ENCODE results near the gene IL32.
A peak's percentile ranks its signal among the peaks of the same experiment; 100 is the strongest.
"Not testable (repeated sequence)": the region's sequence is repeated elsewhere in the genome, so short reads cannot be mapped to it uniquely, and the experiment has no call there.

IL32 gene

DNA sequence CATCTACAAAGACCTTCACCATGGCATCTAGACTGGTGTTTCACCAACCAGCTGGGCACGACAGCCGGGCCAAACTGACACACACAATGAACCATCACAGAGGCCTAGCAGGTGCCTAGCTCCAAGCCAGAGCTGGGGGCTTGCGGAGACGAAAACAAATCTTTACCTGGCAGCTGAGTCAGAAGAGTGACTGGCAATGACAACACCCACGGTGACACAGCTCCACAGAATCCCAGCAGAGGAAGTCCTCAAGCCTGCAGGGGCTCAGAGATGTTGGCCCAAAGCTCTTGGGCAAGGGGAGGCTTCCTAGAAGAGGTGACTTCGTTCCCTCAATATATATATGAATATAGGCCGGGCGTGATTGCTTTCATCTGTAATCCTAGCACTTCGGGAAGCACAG, 13.9 kb upstream of the IL32 start:
- peak; percentile 20 for DNase-seq (ENCODE audit: low spot score)

GRCh38 chr16:3052571-3053329, 12.7 kb upstream of the IL32 start:
- not testable (repeated sequence) for DNase-seq (ENCODE audit: low spot score)

DNA sequence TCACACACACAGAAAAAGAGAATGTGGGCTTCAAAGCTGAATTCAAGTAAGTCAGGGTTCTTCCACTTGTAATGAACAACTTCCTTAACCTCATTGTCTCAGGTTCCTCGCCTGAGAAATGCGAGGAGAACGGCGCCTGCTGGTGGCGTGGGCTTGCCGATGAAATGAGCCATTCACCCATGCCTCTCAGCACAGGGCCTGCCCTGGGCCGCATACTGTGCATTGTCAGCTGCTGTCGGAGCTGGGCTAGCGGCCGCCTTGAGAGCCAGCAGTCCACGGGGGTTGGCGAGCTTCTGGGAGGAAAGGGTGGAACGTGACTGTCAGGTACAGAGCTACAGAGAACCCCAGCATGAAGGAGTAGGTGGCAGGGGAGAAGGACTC, 12.1 kb upstream of the IL32 start:
- not testable (repeated sequence) for DNase-seq (ENCODE audit: low spot score)

- DNase-seq (ENCODE audit: low spot score) = no peak
Observed at GRCh38 chr16:3054965-3055733, 10.3 kb upstream of the IL32 start.

DNA sequence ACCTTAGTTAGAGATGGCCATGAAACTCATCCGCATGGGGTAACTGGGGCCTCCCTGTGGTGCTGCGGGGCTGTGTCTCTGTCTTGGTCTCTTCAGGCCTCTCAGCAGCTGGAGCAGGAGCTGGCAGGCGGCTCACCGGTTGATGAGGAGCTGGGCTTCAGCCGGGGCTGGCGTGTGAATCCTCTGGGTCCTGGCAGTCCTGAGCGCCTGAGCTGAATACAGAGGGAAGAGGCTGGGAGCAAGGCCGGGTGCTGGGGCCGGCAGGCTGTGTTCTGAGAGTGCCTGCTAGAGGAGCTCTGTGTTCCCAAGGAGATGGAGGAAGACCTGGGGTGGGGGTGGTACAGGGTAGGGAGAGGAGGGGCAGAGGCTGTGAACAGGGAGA, 9.7 kb upstream of the IL32 start:
- not testable (repeated sequence) for DNase-seq (ENCODE audit: low spot score)

GRCh38 chr16:3056336-3057180, 8.9 kb upstream of the IL32 start:
- no peak for DNase-seq (ENCODE audit: low spot score)

DNA sequence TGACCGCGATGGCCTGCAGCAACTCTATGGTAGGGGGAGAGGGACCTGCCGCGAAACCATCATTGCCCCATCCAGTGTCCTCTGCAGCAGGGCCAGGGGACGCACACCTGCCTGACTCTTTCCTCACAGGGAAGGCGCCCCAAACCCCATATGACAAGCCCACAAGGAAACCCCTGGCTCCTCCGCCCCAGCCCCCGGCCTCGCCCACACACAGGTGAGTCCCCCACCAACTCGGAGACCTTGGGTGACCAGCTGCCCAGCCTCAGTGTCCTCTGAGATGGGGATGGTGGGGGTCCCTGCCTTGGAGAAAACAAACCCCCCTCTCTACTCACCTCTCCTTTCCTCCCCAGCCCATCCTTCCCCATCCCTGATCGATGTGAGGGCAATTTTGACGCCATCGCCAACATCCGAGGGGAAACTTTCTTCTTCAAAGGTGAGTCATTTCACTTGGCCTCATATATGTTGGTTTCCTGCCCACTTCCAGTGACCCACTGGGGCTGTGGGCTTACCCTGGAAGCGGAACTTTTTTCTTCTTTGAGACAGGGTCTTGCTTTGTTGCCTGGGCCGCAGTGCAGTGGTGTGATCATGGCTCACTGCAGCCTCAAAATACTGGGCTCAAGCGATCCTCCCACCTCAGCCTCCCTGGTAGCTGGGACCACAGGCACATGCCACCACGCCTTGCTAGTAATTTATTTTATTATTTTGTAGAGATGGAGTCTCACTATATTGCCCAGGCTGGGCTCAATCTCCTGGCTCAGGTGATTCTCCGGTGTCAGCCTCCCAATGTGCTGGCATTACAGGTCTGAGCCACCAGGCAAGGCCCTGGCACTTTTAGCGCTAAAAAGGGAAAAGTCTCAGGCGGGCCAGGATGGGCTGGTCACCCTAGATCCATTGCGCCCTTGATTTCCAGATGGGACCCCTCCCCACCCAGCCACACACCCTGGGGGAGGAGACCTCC, 8.0 kb upstream of the IL32 start:
- DNase-seq (ENCODE audit: low spot score) = no peak

DNA sequence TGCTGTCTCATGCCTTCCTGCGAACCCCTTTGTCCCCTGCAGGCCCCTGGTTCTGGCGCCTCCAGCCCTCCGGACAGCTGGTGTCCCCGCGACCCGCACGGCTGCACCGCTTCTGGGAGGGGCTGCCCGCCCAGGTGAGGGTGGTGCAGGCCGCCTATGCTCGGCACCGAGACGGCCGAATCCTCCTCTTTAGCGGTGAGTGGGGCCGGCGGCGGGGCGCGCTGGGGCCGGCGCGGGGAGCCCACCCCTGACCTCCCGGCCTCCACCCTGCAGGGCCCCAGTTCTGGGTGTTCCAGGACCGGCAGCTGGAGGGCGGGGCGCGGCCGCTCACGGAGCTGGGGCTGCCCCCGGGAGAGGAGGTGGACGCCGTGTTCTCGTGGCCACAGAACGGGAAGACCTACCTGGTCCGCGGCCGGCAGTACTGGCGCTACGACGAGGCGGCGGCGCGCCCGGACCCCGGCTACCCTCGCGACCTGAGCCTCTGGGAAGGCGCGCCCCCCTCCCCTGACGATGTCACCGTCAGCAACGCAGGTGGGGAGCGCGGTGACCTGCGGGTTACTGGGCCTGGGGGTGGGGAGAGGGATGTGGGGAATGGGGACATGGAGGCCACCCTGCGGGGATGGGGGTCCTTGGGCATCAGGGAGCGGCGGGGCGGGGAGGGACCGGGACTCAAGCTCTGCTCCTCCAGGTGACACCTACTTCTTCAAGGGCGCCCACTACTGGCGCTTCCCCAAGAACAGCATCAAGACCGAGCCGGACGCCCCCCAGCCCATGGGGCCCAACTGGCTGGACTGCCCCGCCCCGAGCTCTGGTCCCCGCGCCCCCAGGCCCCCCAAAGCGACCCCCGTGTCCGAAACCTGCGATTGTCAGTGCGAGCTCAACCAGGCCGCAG, 7.1 kb upstream of the IL32 start:
- DNase-seq (ENCODE audit: low spot score) = peak; percentile 60

- peak; percentile 95 for DNase-seq (ENCODE audit: low spot score)
Observed at GRCh38 chr16:3059041-3059722, 6.3 kb upstream of the IL32 start.

DNA sequence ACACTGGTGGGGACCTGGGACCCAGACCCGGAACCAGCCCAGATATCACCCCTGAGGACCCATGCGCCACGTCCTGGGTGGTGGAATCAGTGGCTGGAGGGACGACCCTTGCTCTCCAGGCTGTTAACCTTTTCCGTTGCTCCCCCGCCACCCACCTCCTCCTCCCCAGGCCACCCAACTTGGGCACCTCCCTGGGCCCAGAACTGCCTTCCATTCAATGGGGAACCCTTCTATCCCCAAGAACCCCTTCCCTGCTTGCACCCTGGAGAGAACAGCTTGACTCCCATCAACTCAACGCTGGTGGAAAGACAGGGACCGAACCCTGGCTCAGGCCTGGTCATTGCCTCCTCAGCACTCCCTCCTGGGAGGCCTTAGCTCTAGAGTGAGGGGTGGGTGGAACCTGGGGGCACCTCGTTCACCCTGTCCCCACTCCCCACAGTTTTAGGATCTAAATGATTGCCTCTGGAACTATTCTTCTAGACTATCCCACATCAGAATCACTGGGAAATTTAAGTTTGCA, 5.7 kb upstream of the IL32 start:
- DNase-seq (ENCODE audit: low spot score) = no peak

GRCh38 chr16:3060339-3061127, 4.9 kb upstream of the IL32 start:
- DNase-seq (ENCODE audit: low spot score) = no peak

GRCh38 chr16:3062553-3062952, 2.9 kb upstream of the IL32 start:
- DNase-seq (ENCODE audit: low spot score) = no peak

DNA sequence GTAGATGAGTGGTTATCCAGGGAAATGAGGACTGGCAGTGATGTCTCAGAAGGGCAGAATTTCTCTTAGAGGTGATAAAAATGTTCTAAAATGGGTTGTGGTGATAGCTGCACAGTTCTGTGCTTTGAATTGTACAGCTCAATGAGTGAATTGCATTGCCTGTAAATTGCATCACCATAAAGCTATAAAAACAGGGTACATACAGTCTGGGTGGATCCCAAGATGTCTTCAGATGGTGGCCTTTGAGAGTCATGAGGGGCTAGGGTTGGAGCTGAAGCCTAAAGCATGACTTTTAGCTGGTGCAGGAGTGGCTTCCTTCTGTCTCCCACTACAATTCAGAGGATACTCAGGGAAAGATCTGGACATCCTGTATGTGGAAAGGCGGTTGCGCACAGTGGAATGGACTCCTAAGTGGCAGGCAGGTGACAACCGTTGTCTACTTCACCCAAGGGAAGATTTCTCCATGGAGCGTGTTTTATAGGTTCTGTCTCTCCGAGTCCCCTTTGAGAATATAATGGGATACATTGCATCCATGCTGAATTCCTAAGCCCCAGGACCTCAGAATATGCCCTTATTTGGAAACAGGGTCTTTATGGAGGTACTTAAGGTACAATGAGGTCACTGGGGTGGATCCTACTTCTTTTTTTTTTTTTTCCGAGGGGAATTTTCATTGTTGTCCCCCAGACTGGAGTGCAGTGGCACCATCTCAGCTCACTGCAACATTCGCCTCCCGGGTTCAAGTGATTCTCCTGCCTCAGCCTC, 1.6 kb upstream of the IL32 start:
- DNase-seq (ENCODE audit: low spot score) = no peak

GRCh38 chr16:3065742-3066439, 451 bp downstream of the IL32 start:
- no peak for DNase-seq (ENCODE audit: low spot score)

GRCh38 chr16:3066440-3066748, 954 bp downstream of the IL32 start:
- DNase-seq (ENCODE audit: low spot score) = no peak

DNA sequence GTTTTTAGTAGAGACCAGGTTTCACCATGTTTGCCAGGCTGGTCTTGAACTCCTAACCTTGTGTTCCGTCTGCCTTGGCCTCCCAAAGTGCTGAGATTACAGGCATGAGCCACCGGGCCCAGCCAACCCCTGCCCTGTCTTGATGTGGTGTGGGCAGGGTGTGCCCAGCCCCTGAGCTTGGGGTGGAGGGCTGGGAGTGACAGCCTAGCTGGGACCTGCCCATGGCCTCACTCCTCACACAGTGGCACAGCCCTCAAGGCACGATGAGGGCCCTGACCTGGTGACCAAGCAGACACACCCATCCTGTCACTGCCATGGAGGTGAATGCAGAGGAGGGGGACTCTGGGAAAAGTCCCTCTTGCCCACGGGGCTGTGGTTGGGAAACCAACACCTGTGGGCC, 3.0 kb downstream of the IL32 start:
- DNase-seq (ENCODE audit: low spot score) = no peak

DNA sequence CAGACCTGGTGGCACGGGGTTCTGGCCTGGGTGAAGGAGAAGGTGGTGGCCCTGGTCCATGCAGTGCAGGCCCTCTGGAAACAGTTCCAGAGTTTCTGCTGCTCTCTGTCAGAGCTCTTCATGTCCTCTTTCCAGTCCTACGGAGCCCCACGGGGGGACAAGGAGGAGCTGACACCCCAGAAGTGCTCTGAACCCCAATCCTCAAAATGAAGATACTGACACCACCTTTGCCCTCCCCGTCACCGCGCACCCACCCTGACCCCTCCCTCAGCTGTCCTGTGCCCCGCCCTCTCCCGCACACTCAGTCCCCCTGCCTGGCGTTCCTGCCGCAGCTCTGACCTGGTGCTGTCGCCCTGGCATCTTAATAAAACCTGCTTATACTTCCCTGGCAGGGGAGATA, 3.7 kb downstream of the IL32 start:
- DNase-seq (ENCODE audit: low spot score) = not testable (repeated sequence)

Data from kidney tubule cell (primary cell).